ENCODE data around the gene MAP4K5. TPM values are rescaled to one million over a fixed set of nuclear protein-coding genes. Genes with fewer than 3 reads are reported as not detected.

MAP4K5 gene
- total RNA-seq, 1 experiment from 2014 or later = 39.1 TPM

- Histone ChIP-seq H3K4me3 (replicated peaks in 1 of 2; ENCODE audit: low read depth in 1 of 2, low read length in 2 of 2) (no peak overlapping the region), H3K36me3 (ENCODE audit: control insufficient read depth in 1 of 2, insufficient read depth in 2 of 2, low read length in 2 of 2) (peaks cover 0 to 11% of the 10 kb centered on the region in 2 experiments; a peak in 3 of 4 replicates), H3K27ac (ENCODE audit: low read depth, low read length) (no peak overlapping the region), H4K20me1 (ENCODE audit: insufficient read depth) (no peaks in the 10 kb centered on the region), H3K9ac (ENCODE audit: low read length) (no peak overlapping the region), H3K9me2 (ENCODE audit: insufficient read depth) (no peaks in the 10 kb centered on the region), H3K79me2 (ENCODE audit: insufficient read depth, low read length) (no peaks in the 10 kb centered on the region), H3K4me1 (ENCODE audit: control insufficient read depth in 1 of 2, insufficient read depth in 2 of 2, low read length in 2 of 2) (no peaks in the 10 kb centered on the region), H3K27me3 (ENCODE audit: insufficient read depth, low read length) (no peaks in the 10 kb centered on the region), H3K9me3 (ENCODE audit: control insufficient read depth in 1 of 2, insufficient read depth in 1 of 2, low read depth in 1 of 2, low read length in 2 of 2) (no peaks in the 10 kb centered on the region), H3K4me2 (ENCODE audit: low read length) (no peak overlapping the region), H2AFZ (ENCODE audit: low read depth, low read length, poor library complexity, severe bottlenecking) (no peak overlapping the region)
- DNase-seq (ENCODE audit: low read depth, low spot score) (no peak), ATAC-seq (no peak)
- ChIA-PET POLR2A (no interaction called here), CTCF (no interaction called here), RAD21 (ENCODE audit: low non-redundant PET in 1 of 2, low total read pairs in 2 of 2, uncharacterized antibody in 2 of 2, unreplicated experiment in 2 of 2) (no interaction called here)
- intact Hi-C loops (cut with micrococcal nuclease) = no loop called here
- no TSS peak for BruUV-seq (replicated peaks)
- no peak for TF ChIP-seq EZH2phosphoT487 (IDR thresholded peaks at IDR 0.05; ENCODE audit: borderline replicate concordance)
- no peak for TF ChIP-seq SIN3A (IDR thresholded peaks at IDR 0.05; ENCODE audit: low read depth)
Measured at GRCh38 chr14:50417853-50418252, 114.5 kb downstream of the MAP4K5 start.

DNA sequence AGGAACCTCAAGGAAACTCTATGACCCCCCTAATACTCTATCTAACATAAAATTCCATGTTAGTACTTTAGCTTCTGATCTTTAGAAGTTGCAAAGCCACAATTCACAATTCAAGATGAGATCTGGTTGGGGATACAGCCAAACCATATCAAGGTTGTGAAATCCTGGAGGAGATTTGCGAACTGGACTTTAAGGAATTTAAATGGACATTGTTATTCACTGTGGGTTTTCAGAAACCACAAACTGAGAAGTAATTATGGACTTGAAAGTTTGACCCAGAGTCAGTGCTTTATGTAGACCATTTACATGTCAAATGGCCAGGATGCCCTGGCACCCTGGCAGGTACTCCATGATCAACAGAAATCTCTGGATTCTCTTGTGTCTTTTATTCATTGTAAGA lies 121.4 kb downstream of the MAP4K5 start:
- Histone ChIP-seq H3K9ac (ENCODE audit: low read length) (no peak overlapping the region), H3K79me2 (ENCODE audit: insufficient read depth, low read length) (no peaks in the 10 kb centered on the region), H3K9me3 (ENCODE audit: control insufficient read depth in 1 of 2, insufficient read depth in 1 of 2, low read depth in 1 of 2, low read length in 2 of 2) (no peaks in the 10 kb centered on the region), H4K20me1 (ENCODE audit: insufficient read depth) (no peaks in the 10 kb centered on the region), H3K9me2 (ENCODE audit: insufficient read depth) (no peaks in the 10 kb centered on the region), H3K36me3 (ENCODE audit: control insufficient read depth in 1 of 2, insufficient read depth in 2 of 2, low read length in 2 of 2) (no peaks in the 10 kb centered on the region), H2AFZ (ENCODE audit: low read depth, low read length, poor library complexity, severe bottlenecking) (no peak overlapping the region), H3K4me1 (ENCODE audit: control insufficient read depth in 1 of 2, insufficient read depth in 2 of 2, low read length in 2 of 2) (no peaks in the 10 kb centered on the region), H3K27ac (ENCODE audit: low read depth, low read length) (no peak overlapping the region), H3K4me2 (ENCODE audit: low read length) (no peak overlapping the region), H3K27me3 (ENCODE audit: insufficient read depth, low read length) (no peaks in the 10 kb centered on the region), H3K4me3 (replicated peaks in 1 of 2; ENCODE audit: low read depth in 1 of 2, low read length in 2 of 2) (no peak overlapping the region)
- ChIA-PET RAD21 (ENCODE audit: low non-redundant PET in 1 of 2, low total read pairs in 2 of 2, uncharacterized antibody in 2 of 2, unreplicated experiment in 2 of 2) (no interaction called here), CTCF (no interaction called here), POLR2A (no interaction called here)
- intact Hi-C loops (cut with micrococcal nuclease) = no loop called here
- DNase-seq (ENCODE audit: low read depth, low spot score) (no peak), ATAC-seq (no peak)
- BruUV-seq (replicated peaks) = no TSS peak
- TF ChIP-seq RAD21 (IDR thresholded peaks at IDR 0.05; ENCODE audit: low read depth) = no peak
- TF ChIP-seq TCF7L2 (IDR thresholded peaks at IDR 0.05; ENCODE audit: borderline replicate concordance, extremely low read depth, insufficient read depth, insufficient read length) = no peak
- no peak for TF ChIP-seq EGR1 (IDR thresholded peaks at IDR 0.05; ENCODE audit: low read depth)
- TF ChIP-seq, protein P1, sequence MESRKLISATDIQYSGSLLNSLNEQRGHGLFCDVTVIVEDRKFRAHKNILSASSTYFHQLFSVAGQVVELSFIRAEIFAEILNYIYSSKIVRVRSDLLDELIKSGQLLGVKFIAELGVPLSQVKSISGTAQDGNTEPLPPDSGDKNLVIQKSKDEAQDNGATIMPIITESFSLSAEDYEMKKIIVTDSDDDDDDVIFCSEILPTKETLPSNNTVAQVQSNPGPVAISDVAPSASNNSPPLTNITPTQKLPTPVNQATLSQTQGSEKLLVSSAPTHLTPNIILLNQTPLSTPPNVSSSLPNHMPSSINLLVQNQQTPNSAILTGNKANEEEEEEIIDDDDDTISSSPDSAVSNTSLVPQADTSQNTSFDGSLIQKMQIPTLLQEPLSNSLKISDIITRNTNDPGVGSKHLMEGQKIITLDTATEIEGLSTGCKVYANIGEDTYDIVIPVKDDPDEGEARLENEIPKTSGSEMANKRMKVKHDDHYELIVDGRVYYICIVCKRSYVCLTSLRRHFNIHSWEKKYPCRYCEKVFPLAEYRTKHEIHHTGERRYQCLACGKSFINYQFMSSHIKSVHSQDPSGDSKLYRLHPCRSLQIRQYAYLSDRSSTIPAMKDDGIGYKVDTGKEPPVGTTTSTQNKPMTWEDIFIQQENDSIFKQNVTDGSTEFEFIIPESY (IDR thresholded peaks at IDR 0.05; ENCODE audit: extremely low read depth, insufficient replicate concordance, low read length) = no peak
- no peak for TF ChIP-seq ELF1 (IDR thresholded peaks at IDR 0.05; ENCODE audit: borderline replicate concordance, low read depth)
- TF ChIP-seq FOSL1 (IDR thresholded peaks at IDR 0.05; ENCODE audit: low read depth) = no peak
- TF ChIP-seq SP1 (IDR thresholded peaks at IDR 0.05; ENCODE audit: low read depth) = no peak
- TF ChIP-seq EZH2phosphoT487 (IDR thresholded peaks at IDR 0.05; ENCODE audit: borderline replicate concordance) = no peak
- TF ChIP-seq SRF (IDR thresholded peaks at IDR 0.05; ENCODE audit: low read depth) = no peak
- no peak for TF ChIP-seq CBX3 (IDR thresholded peaks at IDR 0.05; ENCODE audit: low read depth)
- no peak for TF ChIP-seq JUND (IDR thresholded peaks at IDR 0.05)
- TF ChIP-seq SIN3A (IDR thresholded peaks at IDR 0.05; ENCODE audit: low read depth) = no peak
- TF ChIP-seq, protein P2, sequence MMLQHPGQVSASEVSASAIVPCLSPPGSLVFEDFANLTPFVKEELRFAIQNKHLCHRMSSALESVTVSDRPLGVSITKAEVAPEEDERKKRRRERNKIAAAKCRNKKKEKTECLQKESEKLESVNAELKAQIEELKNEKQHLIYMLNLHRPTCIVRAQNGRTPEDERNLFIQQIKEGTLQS (IDR thresholded peaks at IDR 0.05) = no peak
- TF ChIP-seq, protein P3, sequence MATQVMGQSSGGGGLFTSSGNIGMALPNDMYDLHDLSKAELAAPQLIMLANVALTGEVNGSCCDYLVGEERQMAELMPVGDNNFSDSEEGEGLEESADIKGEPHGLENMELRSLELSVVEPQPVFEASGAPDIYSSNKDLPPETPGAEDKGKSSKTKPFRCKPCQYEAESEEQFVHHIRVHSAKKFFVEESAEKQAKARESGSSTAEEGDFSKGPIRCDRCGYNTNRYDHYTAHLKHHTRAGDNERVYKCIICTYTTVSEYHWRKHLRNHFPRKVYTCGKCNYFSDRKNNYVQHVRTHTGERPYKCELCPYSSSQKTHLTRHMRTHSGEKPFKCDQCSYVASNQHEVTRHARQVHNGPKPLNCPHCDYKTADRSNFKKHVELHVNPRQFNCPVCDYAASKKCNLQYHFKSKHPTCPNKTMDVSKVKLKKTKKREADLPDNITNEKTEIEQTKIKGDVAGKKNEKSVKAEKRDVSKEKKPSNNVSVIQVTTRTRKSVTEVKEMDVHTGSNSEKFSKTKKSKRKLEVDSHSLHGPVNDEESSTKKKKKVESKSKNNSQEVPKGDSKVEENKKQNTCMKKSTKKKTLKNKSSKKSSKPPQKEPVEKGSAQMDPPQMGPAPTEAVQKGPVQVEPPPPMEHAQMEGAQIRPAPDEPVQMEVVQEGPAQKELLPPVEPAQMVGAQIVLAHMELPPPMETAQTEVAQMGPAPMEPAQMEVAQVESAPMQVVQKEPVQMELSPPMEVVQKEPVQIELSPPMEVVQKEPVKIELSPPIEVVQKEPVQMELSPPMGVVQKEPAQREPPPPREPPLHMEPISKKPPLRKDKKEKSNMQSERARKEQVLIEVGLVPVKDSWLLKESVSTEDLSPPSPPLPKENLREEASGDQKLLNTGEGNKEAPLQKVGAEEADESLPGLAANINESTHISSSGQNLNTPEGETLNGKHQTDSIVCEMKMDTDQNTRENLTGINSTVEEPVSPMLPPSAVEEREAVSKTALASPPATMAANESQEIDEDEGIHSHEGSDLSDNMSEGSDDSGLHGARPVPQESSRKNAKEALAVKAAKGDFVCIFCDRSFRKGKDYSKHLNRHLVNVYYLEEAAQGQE (IDR thresholded peaks at IDR 0.05; ENCODE audit: low read depth) = no peak
- TF ChIP-seq ZNF274 (IDR thresholded peaks at IDR 0.05; ENCODE audit: low read depth, low read length) = no peak
- no peak for TF ChIP-seq YY1 (IDR thresholded peaks at IDR 0.05; ENCODE audit: extremely low read depth, insufficient replicate concordance, low read depth, low read length)
- TF ChIP-seq POLR2AphosphoS5 (IDR thresholded peaks at IDR 0.05; ENCODE audit: low read depth, low read length) = no peak
